H1 (cell line): ENCODE results near the gene KHDRBS2. TPM values are rescaled to one million over a fixed set of nuclear protein-coding genes. Genes with fewer than 3 reads are reported as not detected.

Experiments used
- RNF2 ChIP-seq: fragments of 200-900, 300-1000 bp; sonication (generic); IDR thresholded peaks from 2 replicates; pipeline ENCODE4 v1.7.1; 2016; ENCODE audit warnings: borderline replicate concordance, low read depth, mild to moderate bottlenecking, antibody characterized with exemption, low read length; ENCODE audit not compliant: poor library complexity, severe bottlenecking; ENCODE audit errors: missing control alignments
- polyA plus RNA-seq, 7 experiments: library from polyadenylated mRNA; depleted of rRNA in 3 of 7; stranded (reverse) in 5 of 7; unstranded in 2 of 7; fragments of >200 nt in 5 of 7; fragments of 200-250 nt in 2 of 7; gene quantifications; 1 replicate in 5 of 7; 2 replicates in 1 of 7; 4 replicates in 1 of 7; pipeline versions ENCODE4 v1.2.1 to v1.2.3, GENCODE V29; 2011 to 2013; ENCODE audit warnings: missing spikeins in 2 of 7, mixed read lengths in 2 of 7
- total RNA-seq: library from RNA; stranded (reverse); fragmentation: NEBNext Ultra II Directional; extraction: Animal tissue kit (Norgen Biotek cat#: 25700); gene quantifications from 2 replicates; pipeline ENCODE4 v1.2.1, GENCODE V29; 2021

KHDRBS2 gene
- total and polyA plus RNA-seq, 2 of the 8 experiments (the other 6 are each of a cell fraction or from before 2014, with no cell fraction given): 5.2 to 7.7 TPM

DNA sequence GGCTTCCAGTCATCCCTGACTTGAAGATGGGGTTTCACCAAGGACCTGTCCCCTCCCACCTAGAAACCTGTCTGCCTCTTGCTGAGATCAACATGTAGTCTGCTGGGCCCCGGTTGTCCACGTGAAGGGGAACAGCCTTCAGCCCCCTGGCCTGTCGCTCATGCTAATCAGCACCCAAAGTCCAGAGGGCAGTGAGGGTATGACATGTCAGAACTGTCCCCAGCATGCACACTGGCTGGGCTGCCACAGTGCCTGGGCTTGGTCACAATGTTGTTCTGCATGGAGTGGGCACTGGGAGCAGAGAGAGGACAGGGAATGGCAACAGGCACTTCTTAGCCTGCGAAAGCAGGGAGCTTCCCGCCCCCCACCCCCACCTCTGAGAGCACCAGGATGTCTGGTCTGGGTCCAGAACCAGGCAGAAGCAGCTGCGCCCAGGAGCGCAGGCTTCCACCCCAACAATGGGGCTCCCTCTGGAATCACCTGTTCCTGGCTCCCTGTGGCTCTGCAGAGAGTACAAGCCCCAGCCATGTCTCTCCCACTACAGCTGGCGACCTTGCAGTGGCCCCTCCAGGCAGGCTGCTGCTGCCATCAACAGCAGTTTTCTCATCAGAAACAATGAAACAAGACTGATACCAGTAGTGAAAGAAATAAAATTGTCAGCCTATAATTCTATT lies 182.7 kb downstream of the KHDRBS2 start (continued):
- no peak for TF ChIP-seq RNF2
- TF ChIP-seq, all 59 proteins: peak for 0
